ENCODE measurements around the gene TSN.

Gene TSN

DNA sequence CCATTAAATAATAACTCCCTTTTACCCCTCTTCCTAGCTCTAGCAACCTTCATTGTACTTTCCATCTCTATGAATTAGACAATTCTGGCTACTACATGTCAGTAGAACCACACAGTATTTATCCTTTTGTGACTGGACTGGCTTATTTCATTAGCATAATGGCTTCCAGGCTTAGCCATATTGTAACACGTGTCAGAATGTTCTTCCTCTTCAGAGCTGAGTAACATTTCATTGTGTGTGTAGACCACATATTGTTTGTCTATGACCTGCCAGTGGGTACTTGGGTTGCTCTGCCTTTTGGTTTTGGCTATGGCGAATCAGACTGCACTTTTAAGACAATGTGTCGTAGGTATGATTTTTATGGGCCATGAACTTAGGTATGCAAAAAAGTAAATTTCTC lies 20.9 kb downstream of the TSN start:
- no peak overlapping the region for H2AFZ ChIP-seq (ENCODE audit: low read length)
- no peak overlapping the region for H3K4me2 ChIP-seq (ENCODE audit: low read depth, low read length, poor library complexity, severe bottlenecking)
- no peak overlapping the region for H3K4me3 ChIP-seq (ENCODE audit: low read length, poor library complexity, severe bottlenecking)
- H3K9me2 ChIP-seq (replicated peaks; ENCODE audit: low read depth, low read length) = no peaks in the 10 kb centered on the region
- H3K4me1 ChIP-seq (ENCODE audit: insufficient read depth, low read length, poor library complexity, severe bottlenecking) = no peaks in the 10 kb centered on the region
- H3K36me3 ChIP-seq (ENCODE audit: insufficient read depth, low read length) = no peaks in the 10 kb centered on the region
- TF ChIP-seq, protein P1, sequence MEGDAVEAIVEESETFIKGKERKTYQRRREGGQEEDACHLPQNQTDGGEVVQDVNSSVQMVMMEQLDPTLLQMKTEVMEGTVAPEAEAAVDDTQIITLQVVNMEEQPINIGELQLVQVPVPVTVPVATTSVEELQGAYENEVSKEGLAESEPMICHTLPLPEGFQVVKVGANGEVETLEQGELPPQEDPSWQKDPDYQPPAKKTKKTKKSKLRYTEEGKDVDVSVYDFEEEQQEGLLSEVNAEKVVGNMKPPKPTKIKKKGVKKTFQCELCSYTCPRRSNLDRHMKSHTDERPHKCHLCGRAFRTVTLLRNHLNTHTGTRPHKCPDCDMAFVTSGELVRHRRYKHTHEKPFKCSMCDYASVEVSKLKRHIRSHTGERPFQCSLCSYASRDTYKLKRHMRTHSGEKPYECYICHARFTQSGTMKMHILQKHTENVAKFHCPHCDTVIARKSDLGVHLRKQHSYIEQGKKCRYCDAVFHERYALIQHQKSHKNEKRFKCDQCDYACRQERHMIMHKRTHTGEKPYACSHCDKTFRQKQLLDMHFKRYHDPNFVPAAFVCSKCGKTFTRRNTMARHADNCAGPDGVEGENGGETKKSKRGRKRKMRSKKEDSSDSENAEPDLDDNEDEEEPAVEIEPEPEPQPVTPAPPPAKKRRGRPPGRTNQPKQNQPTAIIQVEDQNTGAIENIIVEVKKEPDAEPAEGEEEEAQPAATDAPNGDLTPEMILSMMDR (conservative IDR thresholded peaks at IDR 0.05; ENCODE audit: low read length) = no peak
- TF ChIP-seq EZH2phosphoT487 (IDR thresholded peaks at IDR 0.05; ENCODE audit: borderline replicate concordance) = no peak
- no peak overlapping the region for H3K9ac ChIP-seq (ENCODE audit: low read depth, low read length, poor library complexity, severe bottlenecking)
- no peaks in the 10 kb centered on the region for H4K20me1 ChIP-seq (ENCODE audit: insufficient read depth, low read length, poor library complexity, severe bottlenecking)
- H3F3A ChIP-seq (ENCODE audit: low read depth) = no peaks in the 10 kb centered on the region
- no peaks in the 10 kb centered on the region for H3K79me2 ChIP-seq (ENCODE audit: insufficient read depth, low read length)
- no peaks in the 10 kb centered on the region for H3K9me3 ChIP-seq (ENCODE audit: insufficient read depth, low read depth, low read length)
- no peaks in the 10 kb centered on the region for H3K27me3 ChIP-seq (ENCODE audit: insufficient read depth, low read length, poor library complexity, severe bottlenecking)

DNA sequence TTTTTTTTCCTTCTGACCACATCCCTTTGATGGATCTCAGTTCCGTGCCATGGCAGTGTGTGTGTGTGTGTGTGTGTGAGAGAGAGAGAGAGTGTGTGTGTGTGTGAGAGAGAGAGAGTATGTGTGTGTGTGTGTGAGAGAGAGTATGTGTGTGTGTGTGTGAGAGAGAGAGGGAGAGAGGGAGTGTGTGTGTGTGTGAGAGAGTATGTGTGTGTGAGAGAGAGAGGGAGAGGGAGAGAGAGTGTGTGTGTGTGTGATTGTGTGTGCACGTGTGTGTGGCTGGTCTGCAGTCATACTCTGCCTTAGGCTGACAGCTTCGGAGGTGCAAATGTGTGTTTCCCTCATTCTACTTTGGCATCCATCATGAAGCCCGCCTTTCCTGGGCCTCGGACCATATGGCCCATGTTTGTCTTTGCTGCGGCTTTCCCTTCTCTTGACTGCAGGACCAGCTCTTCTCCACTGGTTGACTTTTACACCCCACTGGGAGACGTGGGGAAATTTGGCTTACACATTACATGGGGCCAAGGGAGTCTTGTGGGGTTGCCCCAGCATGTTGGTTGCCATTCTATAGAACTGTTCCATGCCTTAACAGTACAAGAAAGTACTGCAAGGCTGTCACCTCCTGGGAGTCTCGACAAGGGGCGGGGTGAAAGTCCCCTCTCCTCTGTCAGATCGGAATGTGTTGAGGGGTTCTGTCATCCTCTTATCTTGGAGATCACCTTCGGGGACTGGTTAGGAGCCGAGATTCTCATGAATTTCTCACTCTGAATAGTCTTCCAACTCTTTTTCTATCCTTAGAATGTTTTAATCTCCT lies 21.6 kb downstream of the TSN start:
- Histone ChIP-seq H3K79me2 (ENCODE audit: insufficient read depth, low read length) (no peaks in the 10 kb centered on the region), H3K9me3 (ENCODE audit: insufficient read depth, low read depth, low read length) (no peaks in the 10 kb centered on the region), H2AFZ (ENCODE audit: low read length) (no peak overlapping the region), H3K4me3 (ENCODE audit: low read length, poor library complexity, severe bottlenecking) (no peak overlapping the region), H3K4me1 (ENCODE audit: insufficient read depth, low read length, poor library complexity, severe bottlenecking) (no peaks in the 10 kb centered on the region), H3K9me2 (replicated peaks; ENCODE audit: low read depth, low read length) (no peaks in the 10 kb centered on the region), H3F3A (ENCODE audit: low read depth) (no peaks in the 10 kb centered on the region), H3K9ac (ENCODE audit: low read depth, low read length, poor library complexity, severe bottlenecking) (no peak overlapping the region), H3K36me3 (ENCODE audit: insufficient read depth, low read length) (no peaks in the 10 kb centered on the region), H3K4me2 (ENCODE audit: low read depth, low read length, poor library complexity, severe bottlenecking) (no peak overlapping the region), H3K27me3 (ENCODE audit: insufficient read depth, low read length, poor library complexity, severe bottlenecking) (no peaks in the 10 kb centered on the region), H4K20me1 (ENCODE audit: insufficient read depth, low read length, poor library complexity, severe bottlenecking) (no peaks in the 10 kb centered on the region)
- TF ChIP-seq, protein P1 (conservative IDR thresholded peaks at IDR 0.05; ENCODE audit: low read length) = no peak
- no peak for TF ChIP-seq EZH2phosphoT487 (IDR thresholded peaks at IDR 0.05; ENCODE audit: borderline replicate concordance)

DNA sequence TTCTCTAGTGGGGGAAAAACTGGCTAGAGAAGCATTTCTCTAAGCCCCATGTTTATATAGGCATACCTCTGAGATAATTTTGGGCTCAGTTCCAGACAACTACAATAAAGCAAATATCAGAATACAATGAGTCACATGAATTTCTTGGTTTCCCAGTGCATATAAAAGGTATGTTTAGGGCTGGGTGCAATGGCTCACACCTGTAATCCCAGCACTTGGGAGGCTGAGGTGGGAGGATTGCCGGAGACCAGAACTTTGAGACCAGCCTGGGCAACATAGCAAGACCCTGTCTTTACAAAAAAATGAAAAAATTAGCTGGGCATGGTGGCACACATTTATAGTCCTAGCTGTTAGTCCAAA lies 22.2 kb downstream of the TSN start:
- H3K27me3 ChIP-seq (ENCODE audit: insufficient read depth, low read length, poor library complexity, severe bottlenecking) = no peaks in the 10 kb centered on the region
- no peaks in the 10 kb centered on the region for H3K9me2 ChIP-seq (replicated peaks; ENCODE audit: low read depth, low read length)
- no peaks in the 10 kb centered on the region for H3K36me3 ChIP-seq (ENCODE audit: insufficient read depth, low read length)
- no peak overlapping the region for H3K4me2 ChIP-seq (ENCODE audit: low read depth, low read length, poor library complexity, severe bottlenecking)
- no peaks in the 10 kb centered on the region for H3F3A ChIP-seq (ENCODE audit: low read depth)
- TF ChIP-seq, protein P1 (conservative IDR thresholded peaks at IDR 0.05; ENCODE audit: low read length) = no peak
- TF ChIP-seq EZH2phosphoT487 (IDR thresholded peaks at IDR 0.05; ENCODE audit: borderline replicate concordance) = no peak
- no peaks in the 10 kb centered on the region for H3K79me2 ChIP-seq (ENCODE audit: insufficient read depth, low read length)
- H3K9me3 ChIP-seq (ENCODE audit: insufficient read depth, low read depth, low read length) = no peaks in the 10 kb centered on the region
- no peaks in the 10 kb centered on the region for H4K20me1 ChIP-seq (ENCODE audit: insufficient read depth, low read length, poor library complexity, severe bottlenecking)
- no peak overlapping the region for H3K4me3 ChIP-seq (ENCODE audit: low read length, poor library complexity, severe bottlenecking)
- no peak overlapping the region for H3K9ac ChIP-seq (ENCODE audit: low read depth, low read length, poor library complexity, severe bottlenecking)
- H2AFZ ChIP-seq (ENCODE audit: low read length) = no peak overlapping the region
- no peaks in the 10 kb centered on the region for H3K4me1 ChIP-seq (ENCODE audit: insufficient read depth, low read length, poor library complexity, severe bottlenecking)

All from Loucy (cell line).